Measurements from ENCODE around the gene RUVBL1. TPM values are rescaled to one million over a fixed set of nuclear protein-coding genes. Genes with fewer than 3 reads are reported as not detected.

RUVBL1 gene
- total and polyA plus RNA-seq, 4 donors = 13.3 to 23.1 (median 13.9) TPM

GRCh38 chr3:128083396-128083795 is 40.2 kb downstream of the RUVBL1 start:
- peaks cover 16 to 66% (median 59%) of the 10 kb centered on the region in 4 donors for H3K4me1 ChIP-seq (ENCODE audit: control insufficient read depth in 4 of 4, insufficient read depth in 4 of 4, low read length in 3 of 4)
- H3K9me3 ChIP-seq (ENCODE audit: control insufficient read depth in 4 of 4, low read length in 3 of 4) = no peaks in the 10 kb centered on the region
- WGBS = 89% methylated on average over 10 of the region's 10 CpGs
- no peak overlapping the region for H3K27ac ChIP-seq (ENCODE audit: low read depth in 1 of 2, low read length in 2 of 2)
- TF ChIP-seq HNF4G (IDR thresholded peaks at IDR 0.05) (no peak), ATF3 (IDR thresholded peaks at IDR 0.05) (no peak), NR2F2 (IDR thresholded peaks at IDR 0.05) (no peak), RXRA (IDR thresholded peaks at IDR 0.05) (no peak), FOXA2 (IDR thresholded peaks at IDR 0.05) (no peak), MAX (IDR thresholded peaks at IDR 0.05) (no peak), ZBTB33 (IDR thresholded peaks at IDR 0.05) (no peak), REST (IDR thresholded peaks at IDR 0.05) (no peak), EGR1 (IDR thresholded peaks at IDR 0.05; ENCODE audit: low read depth in 2 of 2) (no peak), YY1 (IDR thresholded peaks at IDR 0.05) (no peak)
- no peak overlapping the region for H3K9ac ChIP-seq (ENCODE audit: low read depth in 1 of 2, low read length in 2 of 2)
- H3K36me3 ChIP-seq (ENCODE audit: control insufficient read depth in 4 of 4, insufficient read depth in 3 of 4, low read depth in 1 of 4, low read length in 3 of 4) = peaks cover 2 to 6% (median 3%) of the 10 kb centered on the region in 4 donors
- H3K4me3 ChIP-seq (ENCODE audit: low read depth in 1 of 3, low read length in 3 of 3) = no peak overlapping the region
- H3K27me3 ChIP-seq (ENCODE audit: control insufficient read depth in 4 of 4, insufficient read depth in 4 of 4, low read length in 3 of 4) = no peaks in the 10 kb centered on the region
- DNase-seq (ENCODE audit: low spot score) = no peak

GRCh38 chr3:128082546-128082945 is 41.1 kb downstream of the RUVBL1 start:
- H3K27me3 ChIP-seq (ENCODE audit: control insufficient read depth in 4 of 4, insufficient read depth in 4 of 4, low read length in 3 of 4) = no peaks in the 10 kb centered on the region
- H3K4me3 ChIP-seq (ENCODE audit: low read depth in 1 of 3, low read length in 3 of 3) = no peak overlapping the region
- H3K27ac ChIP-seq (ENCODE audit: low read depth in 1 of 2, low read length in 2 of 2) = no peak overlapping the region
- WGBS = 62% methylated on average over 10 of the region's 10 CpGs
- peaks cover 2 to 6% (median 3%) of the 10 kb centered on the region in 4 donors for H3K36me3 ChIP-seq (ENCODE audit: control insufficient read depth in 4 of 4, insufficient read depth in 3 of 4, low read depth in 1 of 4, low read length in 3 of 4)
- peaks cover 16 to 70% (median 61%) of the 10 kb centered on the region in 4 donors for H3K4me1 ChIP-seq (ENCODE audit: control insufficient read depth in 4 of 4, insufficient read depth in 4 of 4, low read length in 3 of 4)
- H3K9ac ChIP-seq (ENCODE audit: low read depth in 1 of 2, low read length in 2 of 2) = no peak overlapping the region
- no peak for DNase-seq (ENCODE audit: low spot score)
- H3K9me3 ChIP-seq (ENCODE audit: control insufficient read depth in 4 of 4, low read length in 3 of 4) = no peaks in the 10 kb centered on the region
- TF ChIP-seq ATF3 (IDR thresholded peaks at IDR 0.05) (no peak), JUND (IDR thresholded peaks at IDR 0.05) (no peak), ZBTB33 (IDR thresholded peaks at IDR 0.05) (no peak), YY1 (IDR thresholded peaks at IDR 0.05) (no peak), HNF4G (IDR thresholded peaks at IDR 0.05) (no peak), SP1 (IDR thresholded peaks at IDR 0.05) (no peak), TAF1 (conservative IDR thresholded peaks at IDR 0.05) (no peak), MAX (IDR thresholded peaks at IDR 0.05) (no peak), CTCF (IDR thresholded peaks at IDR 0.05; ENCODE audit: low read depth, low read length, missing input control) (no peak), NR2F2 (IDR thresholded peaks at IDR 0.05) (no peak), HNF4A (conservative IDR thresholded peaks at IDR 0.05) (no peak), FOXA1 (IDR thresholded peaks at IDR 0.05) (no peak), RAD21 (IDR thresholded peaks at IDR 0.05) (no peak), REST (IDR thresholded peaks at IDR 0.05) (no peak), GABPA (IDR thresholded peaks at IDR 0.05 in 1 of 2, conservative IDR thresholded peaks at IDR 0.05 in 1 of 2) (no peak)

All from liver (tissue), 9 donors.